Measurements from ENCODE around the gene MYCBPAP.

- TF ChIP-seq CTCF (IDR thresholded peaks at IDR 0.05) (no peak), POLR2AphosphoS5 (IDR thresholded peaks at IDR 0.05) (no peak), POLR2A (IDR thresholded peaks at IDR 0.05) (no peak), EP300 (IDR thresholded peaks at IDR 0.05) (no peak)
Observed at GRCh38 chr17:50472286-50472685, 36.0 kb upstream of the MYCBPAP start.

All from suprapubic skin (tissue), 4 donors.